Activated naive CD4-positive, alpha-beta T cell treated with anti-CD3 and anti-CD28 coated beads, Interleukin-2, amount 50 U/mL, for 24 hours (primary cell): ENCODE results near the gene GABPB2.

Experiments used
- H3K27ac Mint-ChIP-seq: one replicate; pipeline ENCODE4 v1.8.0; 2021; ENCODE audit warnings: mild to moderate bottlenecking, mixed read lengths
- H3K27me3 Mint-ChIP-seq: one replicate; pipeline ENCODE4 v1.8.0; 2021; ENCODE audit warnings: mixed read lengths
- H3K36me3 Mint-ChIP-seq: one replicate; pipeline ENCODE4 v1.8.0; 2021; ENCODE audit warnings: mixed read lengths
- H3K4me1 Mint-ChIP-seq: one replicate; pipeline ENCODE4 v1.8.0; 2021; ENCODE audit warnings: mixed read lengths
- H3K4me3 Mint-ChIP-seq: one replicate; pipeline ENCODE4 v1.8.0; 2021; ENCODE audit warnings: mild to moderate bottlenecking, mixed read lengths
- H3K9me3 Mint-ChIP-seq: one replicate; pipeline ENCODE4 v1.8.0; 2021; ENCODE audit warnings: mixed read lengths

Gene GABPB2

DNA sequence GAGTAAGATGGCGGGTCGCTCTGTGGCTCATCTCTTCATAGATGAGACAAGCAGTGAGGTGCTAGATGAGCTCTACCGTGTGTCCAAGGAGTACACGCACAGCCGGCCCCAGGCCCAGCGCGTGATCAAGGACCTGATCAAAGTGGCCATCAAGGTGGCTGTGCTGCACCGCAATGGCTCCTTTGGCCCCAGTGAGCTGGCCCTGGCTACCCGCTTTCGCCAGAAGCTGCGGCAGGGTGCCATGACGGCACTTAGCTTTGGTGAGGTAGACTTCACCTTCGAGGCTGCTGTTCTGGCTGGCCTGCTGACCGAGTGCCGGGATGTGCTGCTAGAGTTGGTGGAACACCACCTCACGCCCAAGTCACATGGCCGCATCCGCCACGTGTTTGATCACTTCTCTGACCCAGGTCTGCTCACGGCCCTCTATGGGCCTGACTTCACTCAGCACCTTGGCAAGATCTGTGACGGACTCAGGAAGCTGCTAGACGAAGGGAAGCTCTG lies 88.2 kb downstream of the GABPB2 start:
- H3K27me3 Mint-ChIP-seq: no peaks in the 10 kb centered on the region
- no peaks in the 10 kb centered on the region for H3K9me3 Mint-ChIP-seq
- H3K4me3 Mint-ChIP-seq: peak overlapping the region; percentile 100
- peak overlapping the region; percentile 98 for H3K27ac Mint-ChIP-seq
- peaks cover 75% of the 10 kb centered on the region for H3K4me1 Mint-ChIP-seq
- H3K36me3 Mint-ChIP-seq: peaks cover 15% of the 10 kb centered on the region

DNA sequence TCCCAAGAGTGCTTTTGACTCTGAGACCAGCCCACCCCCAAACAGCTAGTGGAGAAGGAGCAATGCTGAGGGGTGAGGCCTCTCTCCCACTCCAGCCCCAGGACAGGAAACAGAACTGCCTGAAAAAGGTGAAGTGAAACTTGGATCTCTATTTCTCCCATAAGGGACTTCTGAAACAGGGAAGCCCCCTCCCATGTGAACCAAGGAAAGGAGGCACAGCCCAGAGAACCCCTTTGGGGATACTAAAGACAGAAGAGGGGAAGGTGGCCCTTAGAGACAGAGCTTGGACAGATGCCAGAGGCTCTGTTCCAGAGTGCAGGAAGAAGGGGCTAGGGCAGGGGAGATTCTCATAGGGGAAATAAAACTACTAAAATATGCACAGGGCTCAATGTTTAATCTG lies 88.8 kb downstream of the GABPB2 start:
- Mint-ChIP-seq H3K9me3 (no peaks in the 10 kb centered on the region), H3K4me3 (peak overlapping the region; percentile 31), H3K27me3 (no peaks in the 10 kb centered on the region), H3K27ac (peak overlapping the region; percentile 94), H3K4me1 (peaks cover 81% of the 10 kb centered on the region), H3K36me3 (peaks cover 18% of the 10 kb centered on the region)

DNA sequence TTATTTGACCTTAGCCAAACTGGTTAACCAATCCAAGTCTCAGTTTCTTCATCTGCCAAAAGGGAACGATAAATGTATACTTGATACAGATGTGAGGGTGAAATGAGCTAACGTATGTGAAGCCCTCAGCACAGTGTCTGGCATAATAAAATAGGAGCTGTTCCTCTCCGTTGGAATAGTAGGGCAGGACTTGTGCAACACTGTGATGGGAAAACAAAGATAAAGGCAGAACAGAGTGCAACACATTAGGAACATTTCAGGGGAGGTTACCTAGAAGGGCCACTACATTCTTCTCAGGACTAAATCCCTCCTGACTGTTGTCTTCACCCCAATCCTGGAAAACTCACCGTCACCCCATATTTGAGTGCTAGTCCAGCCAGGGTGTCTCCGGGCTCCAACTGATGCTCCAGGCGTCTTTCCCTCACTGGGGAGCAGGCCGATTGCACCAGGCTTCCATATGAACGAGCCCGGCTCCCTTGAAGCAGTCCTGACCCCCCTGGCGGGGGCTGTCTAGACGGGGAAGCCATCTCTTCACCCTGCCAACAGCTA lies 94.2 kb downstream of the GABPB2 start:
- H3K27ac Mint-ChIP-seq: peak overlapping the region; percentile 88
- H3K9me3 Mint-ChIP-seq: no peaks in the 10 kb centered on the region
- H3K27me3 Mint-ChIP-seq: peaks cover 2% of the 10 kb centered on the region
- peaks cover 13% of the 10 kb centered on the region for H3K36me3 Mint-ChIP-seq
- H3K4me3 Mint-ChIP-seq: peak overlapping the region; percentile 98
- H3K4me1 Mint-ChIP-seq: peaks cover 70% of the 10 kb centered on the region

DNA sequence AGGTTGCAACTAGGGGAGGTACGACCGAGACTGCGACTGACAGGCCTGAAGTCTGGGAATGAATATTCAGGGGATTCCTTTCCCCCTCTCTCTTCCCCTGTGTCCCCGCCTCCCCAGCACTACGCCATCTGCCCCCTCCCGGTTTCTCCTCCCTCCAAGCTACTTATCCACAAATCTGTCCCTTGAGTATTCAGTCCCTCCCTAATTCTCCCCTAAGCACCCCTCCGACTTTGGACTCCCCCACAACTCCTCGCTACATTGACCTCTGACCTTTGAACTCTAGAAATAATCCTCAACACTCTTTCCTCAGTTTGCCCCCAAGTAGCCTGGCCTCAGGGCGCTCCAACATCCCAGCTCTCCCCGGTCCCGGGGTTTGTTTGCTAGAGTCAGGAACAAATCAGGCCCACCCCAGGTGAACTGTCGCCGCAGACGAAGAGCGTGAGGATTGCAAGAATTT lies 94.7 kb downstream of the GABPB2 start:
- Mint-ChIP-seq H3K27me3 (peaks cover 2% of the 10 kb centered on the region), H3K27ac (peak overlapping the region; percentile 99), H3K4me3 (peak overlapping the region; percentile 98), H3K9me3 (no peaks in the 10 kb centered on the region), H3K4me1 (peaks cover 65% of the 10 kb centered on the region), H3K36me3 (peaks cover 13% of the 10 kb centered on the region)

DNA sequence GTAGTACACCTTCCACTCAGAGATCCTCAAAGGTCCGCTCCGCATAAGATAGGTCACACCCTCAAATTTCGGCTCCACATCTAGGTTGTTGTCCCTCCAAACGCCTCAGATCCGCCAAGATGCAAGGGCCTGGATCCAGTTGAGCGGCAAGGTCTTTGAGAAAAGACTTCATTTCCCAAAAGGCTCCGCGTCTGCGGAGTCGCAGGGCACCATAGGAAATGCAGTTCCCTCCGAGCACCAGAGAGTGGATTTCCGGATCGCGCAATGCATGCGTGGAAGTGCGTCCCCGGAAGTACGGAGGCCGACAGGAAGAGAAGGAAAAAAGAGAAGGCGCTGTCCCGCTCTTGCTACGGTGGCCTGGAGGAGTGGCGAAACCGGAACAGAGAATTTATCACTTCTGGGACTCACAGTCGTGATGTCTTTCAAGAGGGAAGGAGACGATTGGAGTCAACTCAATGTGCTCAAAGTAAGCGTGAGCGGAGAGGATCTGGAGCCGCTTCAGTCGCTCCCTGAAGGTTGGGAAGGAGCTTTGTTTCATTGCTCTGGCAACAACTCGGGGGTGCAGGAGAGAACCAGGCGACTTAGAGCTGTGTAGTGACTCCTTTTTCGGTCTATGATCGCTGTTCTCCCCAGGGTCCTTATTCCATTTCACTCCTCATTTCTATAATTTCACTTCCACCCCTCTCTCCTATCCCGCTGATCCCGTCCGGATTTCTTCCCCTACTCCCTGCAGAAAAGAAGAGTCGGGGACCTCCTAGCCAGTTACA lies 95.4 kb downstream of the GABPB2 start, which contains the start of the genes LYSMD1 and SCNM1:
LYSMD1 (minus strand) TSS at position 165 of the 767 bp plus-strand sequence. CDS start 644 bp downstream, outside the sequence.
SCNM1 (plus strand) TSS at position 407 of the 767 bp plus-strand sequence; CDS start at position 416, 9 bp downstream.
- Mint-ChIP-seq H3K9me3 (no peaks in the 10 kb centered on the region), H3K27ac (peak within 1 kb of the TSS; percentile 99), H3K36me3 (peaks cover 14% of the 10 kb centered on the region), H3K27me3 (peaks cover 2% of the 10 kb centered on the region), H3K4me3 (peak within 1 kb of the TSS; percentile 98), H3K4me1 (peaks cover 59% of the 10 kb centered on the region)

DNA sequence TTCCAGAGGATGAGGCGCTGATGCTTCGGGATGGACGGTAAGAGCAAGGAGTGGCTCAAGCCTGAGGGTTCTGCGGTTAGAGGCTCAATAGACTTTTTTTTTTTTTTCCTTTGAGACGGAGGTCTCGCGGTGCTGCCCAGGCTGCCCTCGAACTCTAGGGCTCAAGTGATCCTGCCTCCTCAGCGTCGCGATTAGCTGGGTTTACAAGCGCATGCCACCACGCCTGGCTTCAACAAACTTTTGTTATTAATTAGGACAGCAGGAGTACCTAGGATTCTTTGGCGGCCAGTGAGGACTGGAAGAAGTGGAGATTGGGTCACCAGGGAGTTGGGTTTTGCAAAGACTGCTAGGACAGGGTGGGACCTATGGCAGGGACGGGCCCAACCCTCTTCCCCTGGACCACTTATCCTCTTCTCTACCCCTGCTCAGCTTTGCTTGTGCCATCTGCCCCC lies 96.0 kb downstream of the GABPB2 start:
- peaks cover 56% of the 10 kb centered on the region for H3K4me1 Mint-ChIP-seq
- no peaks in the 10 kb centered on the region for H3K9me3 Mint-ChIP-seq
- H3K27ac Mint-ChIP-seq: peak overlapping the region; percentile 99
- peaks cover 2% of the 10 kb centered on the region for H3K27me3 Mint-ChIP-seq
- peaks cover 14% of the 10 kb centered on the region for H3K36me3 Mint-ChIP-seq
- H3K4me3 Mint-ChIP-seq: peak overlapping the region; percentile 98

DNA sequence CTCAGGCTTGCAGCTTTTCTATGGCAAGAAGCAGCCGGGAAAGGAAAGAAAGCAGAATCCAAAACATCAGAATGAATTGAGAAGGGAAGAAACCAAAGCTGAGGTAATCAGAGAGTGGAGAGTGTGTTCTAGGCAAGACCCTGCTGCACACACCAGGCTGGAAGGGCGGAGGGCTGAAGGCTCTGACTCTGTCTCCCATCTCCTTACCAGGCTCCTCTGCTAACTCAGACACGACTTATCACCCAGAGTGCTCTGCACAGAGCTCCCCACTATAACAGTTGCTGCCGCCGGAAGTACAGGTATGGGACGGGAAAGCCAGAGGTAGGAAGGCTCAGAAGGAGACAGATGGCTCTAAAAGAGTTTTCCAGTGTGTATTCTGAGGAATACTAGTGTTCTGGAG lies 96.6 kb downstream of the GABPB2 start:
- Mint-ChIP-seq H3K27me3 (peaks cover 2% of the 10 kb centered on the region), H3K4me3 (peak overlapping the region; percentile 98), H3K9me3 (no peaks in the 10 kb centered on the region), H3K36me3 (peaks cover 13% of the 10 kb centered on the region), H3K27ac (peak overlapping the region; percentile 68), H3K4me1 (peaks cover 50% of the 10 kb centered on the region)

DNA sequence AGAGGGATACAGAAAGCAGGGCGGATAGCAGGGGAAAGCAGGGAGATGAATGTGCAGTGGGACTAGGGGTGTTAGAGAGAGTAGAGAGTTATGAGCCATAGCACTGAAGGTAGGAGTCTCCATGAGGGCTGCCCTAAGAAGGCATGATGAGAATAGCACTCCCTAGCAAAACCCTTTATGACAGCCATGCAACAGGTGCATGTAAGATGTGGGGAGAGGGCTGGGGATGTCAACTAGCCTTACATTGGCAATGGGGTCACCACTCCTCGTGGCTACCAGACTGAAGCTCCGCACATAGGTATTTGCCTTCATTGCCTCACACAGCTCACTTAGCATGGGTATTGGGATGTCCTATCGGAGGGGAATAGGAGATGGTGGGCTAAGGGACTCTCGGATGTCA lies 100.6 kb downstream of the GABPB2 start:
- Mint-ChIP-seq H3K4me3 (no peak overlapping the region), H3K36me3 (peaks cover 5% of the 10 kb centered on the region), H3K4me1 (peaks cover 15% of the 10 kb centered on the region), H3K27ac (no peak overlapping the region), H3K9me3 (no peaks in the 10 kb centered on the region), H3K27me3 (no peaks in the 10 kb centered on the region)
